GM19372 (cell line): ENCODE results near the gene GFAP.

Source experiments
- ATAC-seq: cut with Tn5 transposase; IDR thresholded peaks from one replicate; pipeline ENCODE4 v1.9.1; 2021; ENCODE audit warnings: mild to moderate bottlenecking, low read depth, moderate library complexity; ENCODE audit not compliant: unreplicated experiment

GFAP gene

DNA sequence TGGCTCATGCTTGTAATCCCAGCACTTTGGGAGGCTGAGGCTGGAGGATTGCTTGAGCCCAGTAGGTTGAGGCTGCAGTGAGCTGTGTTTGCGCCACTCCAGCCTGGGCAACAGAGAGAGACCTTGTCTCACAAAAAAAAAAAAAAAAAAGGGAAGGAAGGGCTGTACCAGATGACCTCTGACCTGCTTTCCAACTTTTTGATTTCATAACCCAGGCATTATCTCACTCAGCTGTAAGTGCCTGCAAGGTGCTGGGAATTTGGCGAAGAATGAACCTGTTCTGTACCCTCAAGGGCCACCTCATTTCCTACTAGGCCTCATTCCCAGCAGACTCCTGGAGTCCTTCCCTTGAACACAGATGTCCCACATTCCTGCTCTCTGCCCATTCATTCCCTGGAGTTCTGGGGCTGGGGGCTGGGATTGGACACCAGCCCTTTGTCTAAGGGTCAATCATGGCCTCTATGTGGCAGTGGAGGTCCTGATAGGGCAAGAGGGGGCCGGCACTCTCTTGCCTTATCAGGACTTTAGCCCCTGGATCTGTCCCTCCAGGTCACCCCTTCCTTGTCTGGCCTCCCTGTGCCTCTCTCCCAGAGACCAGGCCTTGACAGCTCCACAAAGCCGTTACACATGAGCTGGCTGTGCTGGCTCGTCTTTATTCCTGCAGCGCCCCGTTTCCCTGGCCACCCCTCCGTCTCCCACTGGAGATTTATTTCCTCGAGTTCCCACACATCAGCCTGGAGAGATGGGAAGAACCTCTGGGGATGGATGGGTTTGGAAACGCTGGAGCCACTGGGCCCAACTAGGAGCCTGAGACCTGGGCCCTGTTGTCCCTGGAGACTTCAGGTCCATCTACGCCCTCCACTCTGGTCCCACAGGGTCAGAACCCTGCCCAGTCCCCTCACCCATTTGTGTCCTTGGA is 821 bp upstream of the GFAP start:
- ATAC-seq, result no peak

DNA sequence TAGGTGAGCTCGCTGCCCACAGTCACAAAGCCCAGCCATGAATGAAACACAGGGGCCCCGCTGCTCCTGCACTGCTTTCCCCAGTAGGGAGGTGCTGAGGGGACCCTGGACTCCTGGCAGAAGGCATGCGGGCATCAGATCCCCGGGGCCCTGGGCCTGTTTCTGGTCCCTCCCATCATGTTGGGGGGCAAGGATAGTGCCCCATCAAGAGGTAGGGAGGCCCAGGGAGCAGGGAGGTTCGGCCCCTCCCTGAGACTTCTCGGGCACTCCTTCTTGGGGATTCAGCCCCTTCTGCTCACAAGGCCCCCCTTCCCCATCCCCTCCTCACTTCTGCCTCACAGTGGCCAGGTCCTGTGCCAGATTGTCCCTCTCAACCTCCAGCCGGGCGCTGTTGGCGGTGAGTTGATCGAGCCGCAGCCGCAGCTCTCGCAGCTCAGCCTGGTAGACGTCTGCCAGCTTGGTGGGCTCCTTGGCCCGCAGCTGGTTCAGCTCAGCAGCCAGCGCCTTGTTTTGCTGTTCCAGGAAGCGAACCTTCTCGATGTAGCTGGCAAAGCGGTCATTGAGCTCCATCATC is 515 bp downstream of the GFAP start:
- ATAC-seq, result no peak

DNA sequence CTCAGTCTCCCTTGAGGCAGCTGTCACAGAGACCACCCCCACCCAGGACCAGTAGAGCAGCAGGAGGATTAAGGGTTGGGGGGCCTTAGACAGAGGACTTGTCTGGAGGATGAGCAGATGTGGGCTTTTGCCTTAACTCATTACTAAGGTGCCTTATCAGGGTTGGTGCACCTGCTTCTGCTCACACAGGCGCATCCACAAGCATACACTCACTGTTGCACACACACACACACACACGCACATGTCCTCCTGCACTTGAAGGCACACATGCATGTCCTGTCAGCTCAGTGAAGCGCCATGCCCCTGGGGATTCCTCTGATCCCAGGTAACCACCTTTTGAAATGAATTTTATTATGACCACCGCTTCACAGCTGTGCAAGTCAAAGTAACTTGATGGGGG is 1.2 kb downstream of the GFAP start:
- ATAC-seq, result no peak

DNA sequence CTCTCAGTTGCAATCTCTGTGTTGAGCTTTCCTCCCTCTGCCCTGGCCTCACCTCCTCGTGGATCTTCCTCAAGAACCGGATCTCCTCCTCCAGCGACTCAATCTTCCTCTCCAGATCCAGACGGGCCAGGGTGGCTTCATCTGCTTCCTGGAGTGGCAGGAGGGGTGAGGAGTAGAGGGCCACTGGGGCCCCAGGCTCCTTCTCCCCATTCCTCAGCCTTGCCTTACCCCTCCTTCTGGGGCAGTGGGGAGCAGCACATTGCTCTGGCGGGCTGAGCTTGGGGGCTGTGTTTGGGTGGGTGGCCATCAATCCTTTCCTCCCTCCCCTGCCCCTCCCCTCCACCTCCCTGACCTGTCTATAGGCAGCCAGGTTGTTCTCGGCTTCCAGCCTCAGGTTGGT is 1.6 kb downstream of the GFAP start:
- ATAC-seq, result no peak

DNA sequence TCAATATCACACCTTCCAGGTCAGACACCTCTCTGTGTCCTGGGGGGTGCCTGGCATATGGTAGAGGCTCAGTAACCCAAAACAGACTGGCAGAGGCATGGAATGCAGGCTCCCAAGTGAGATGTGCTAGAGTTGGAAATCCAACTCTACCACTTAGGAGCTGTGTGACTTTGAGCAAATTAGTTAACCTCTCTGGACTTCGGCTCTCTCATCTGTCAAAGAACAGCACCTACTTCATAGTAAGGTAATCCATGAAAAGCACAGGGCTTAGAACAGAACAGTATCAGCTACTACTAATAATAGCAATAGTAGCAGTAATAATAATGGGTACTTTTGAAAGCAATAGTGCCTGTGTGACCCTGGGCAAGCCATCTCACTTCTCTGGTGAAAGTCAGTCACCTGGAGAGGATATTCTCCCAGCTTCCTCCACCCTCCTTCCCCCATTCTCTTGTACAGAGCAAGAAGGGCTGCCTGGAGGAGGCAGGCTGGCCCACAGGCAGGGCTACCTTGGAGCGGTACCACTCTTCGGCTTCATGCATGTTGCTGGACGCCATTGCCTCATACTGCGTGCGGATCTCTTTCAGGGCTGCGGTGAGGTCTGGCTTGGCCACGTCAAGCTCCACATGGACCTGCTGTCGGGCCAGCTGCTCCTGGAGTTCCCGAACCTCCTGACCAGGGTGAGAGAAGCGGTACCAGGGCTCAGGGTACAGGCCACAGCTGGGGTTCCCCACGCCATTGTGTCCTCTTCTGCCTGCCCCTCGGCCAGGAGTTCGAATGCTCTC is 2.3 kb downstream of the GFAP start:
- no peak for ATAC-seq

DNA sequence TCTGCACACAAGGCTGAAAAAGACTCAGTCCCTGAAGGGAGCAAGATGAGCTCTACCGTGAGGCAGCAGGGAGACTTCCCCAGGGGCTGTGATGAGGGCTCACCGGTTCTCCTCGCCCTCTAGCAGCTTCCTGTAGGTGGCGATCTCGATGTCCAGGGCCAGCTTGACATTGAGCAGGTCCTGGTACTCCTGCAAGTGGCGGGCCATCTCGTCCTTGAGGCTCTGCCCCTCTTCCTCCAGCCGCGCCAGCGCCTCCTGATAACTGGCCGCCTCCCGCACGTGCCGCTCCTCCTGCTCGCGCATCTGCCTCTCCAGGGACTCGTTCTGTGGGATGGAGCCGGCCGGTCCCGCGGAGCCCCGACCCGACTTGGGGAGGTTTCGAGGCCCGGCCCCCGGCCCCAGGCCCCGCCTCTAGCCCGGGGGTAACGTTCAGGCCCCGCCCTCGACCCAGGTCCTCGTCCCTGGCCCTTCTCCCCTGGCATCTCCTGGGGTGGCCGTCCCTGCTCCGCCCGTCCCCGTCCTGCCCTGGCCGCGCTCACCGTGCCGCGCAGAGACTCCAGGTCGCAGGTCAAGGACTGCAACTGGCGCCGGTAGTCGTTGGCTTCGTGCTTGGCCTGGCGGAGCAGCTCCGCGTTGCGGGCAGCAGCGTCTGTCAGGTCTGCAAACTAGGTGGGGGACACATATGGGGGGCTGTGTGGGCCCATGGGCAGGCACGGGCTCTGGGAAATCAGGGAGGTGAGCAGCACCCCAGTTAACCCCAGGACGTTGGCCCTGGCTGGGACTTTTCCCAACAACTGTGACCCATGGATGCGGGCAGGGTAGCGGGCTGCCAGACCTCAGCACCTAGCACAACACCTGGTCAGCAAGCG is 3.9 kb downstream of the GFAP start:
- no peak for ATAC-seq

DNA sequence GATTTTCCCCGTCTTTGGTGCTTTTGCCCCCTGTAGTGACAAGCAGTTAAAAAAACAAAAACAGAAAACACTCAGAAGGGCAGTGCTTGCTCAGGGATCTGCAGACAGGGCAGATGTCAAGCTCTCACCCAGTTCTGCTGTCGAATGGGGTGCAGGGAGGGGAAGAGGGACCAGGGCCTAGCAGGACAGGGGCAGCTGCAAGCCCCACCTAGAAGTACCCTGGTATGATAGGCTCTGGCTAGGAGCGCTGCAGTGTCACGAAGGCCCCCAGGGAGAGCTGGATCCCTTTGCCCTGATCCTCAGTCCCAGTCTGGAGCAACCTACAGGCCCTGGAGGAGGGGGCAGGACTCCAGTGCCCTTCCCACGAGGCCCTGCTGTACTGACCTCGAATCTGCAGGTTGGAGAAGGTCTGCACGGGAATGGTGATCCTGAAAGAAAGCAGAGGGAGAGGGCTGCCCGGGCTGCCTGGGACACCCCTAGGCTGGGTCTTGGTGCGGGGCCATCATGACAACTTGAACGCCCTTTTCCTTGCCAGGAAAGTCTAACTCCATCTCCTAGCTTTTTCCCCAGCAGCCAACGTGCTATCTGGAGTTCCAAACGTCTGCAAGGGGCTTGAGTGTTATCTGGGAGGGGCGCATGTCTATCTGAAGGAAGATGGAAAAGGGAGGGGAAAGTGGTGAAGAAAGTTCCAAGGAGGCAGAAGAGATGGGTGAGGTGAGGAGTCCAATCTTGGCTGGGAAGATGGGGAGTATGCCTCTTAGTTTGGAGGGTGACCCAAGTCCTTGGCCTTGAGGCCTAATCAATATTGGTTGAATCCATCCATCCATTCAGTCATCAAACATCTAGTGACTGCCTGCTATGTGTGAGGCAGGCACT is 4.8 kb downstream of the GFAP start:
- ATAC-seq, result no peak

DNA sequence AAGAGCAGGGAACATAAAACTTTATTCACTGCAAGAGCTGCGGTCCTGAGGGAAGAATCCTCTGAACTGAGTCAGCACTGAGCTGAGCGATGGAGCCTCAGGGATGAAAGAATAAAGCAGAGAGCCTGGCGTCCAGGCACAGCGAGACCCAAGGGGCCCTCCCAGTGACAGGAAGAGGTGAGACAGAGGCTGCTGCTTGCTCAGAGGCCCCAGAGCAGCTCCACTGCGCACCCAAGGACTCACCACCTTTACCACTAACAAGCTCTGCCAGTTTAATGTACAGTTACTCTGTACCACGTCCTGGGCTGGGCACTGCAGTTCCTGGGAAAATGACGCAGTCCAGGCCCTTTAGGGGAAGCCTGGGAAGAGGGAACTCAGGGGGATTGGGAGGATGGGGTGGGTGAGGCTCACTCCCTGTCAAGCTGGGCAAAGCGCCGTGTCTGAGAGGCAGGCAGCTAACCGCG is 5.6 kb downstream of the GFAP start:
- ATAC-seq, result no peak

DNA sequence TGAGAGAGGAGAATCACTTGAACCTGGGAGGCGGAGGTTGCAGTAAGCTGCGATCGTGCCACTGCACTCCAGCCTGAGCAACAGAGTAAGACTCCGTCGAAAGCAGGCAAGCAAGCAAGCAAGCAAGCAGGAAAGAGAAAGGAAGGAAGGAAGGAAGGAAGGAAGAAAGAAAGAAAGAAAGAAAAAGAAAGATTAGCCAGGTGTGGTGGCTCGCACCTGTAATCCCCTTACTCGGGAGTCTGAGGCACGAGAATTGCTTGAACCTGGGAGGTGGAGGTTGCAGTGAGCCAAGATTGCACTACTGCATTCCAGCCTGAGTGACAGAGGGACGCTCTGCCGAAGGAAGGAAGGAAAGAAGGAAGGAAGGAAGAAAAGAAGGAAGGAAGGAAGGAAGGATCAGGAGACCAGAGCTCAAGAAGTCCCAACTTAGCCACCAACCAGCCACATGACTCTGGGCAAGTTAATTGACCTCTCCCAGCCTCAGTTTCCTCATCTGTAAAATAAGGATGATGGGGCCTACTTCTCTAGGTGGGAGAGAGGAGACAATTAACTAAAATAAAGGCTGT is 6.5 kb downstream of the GFAP start:
- no peak for ATAC-seq

DNA sequence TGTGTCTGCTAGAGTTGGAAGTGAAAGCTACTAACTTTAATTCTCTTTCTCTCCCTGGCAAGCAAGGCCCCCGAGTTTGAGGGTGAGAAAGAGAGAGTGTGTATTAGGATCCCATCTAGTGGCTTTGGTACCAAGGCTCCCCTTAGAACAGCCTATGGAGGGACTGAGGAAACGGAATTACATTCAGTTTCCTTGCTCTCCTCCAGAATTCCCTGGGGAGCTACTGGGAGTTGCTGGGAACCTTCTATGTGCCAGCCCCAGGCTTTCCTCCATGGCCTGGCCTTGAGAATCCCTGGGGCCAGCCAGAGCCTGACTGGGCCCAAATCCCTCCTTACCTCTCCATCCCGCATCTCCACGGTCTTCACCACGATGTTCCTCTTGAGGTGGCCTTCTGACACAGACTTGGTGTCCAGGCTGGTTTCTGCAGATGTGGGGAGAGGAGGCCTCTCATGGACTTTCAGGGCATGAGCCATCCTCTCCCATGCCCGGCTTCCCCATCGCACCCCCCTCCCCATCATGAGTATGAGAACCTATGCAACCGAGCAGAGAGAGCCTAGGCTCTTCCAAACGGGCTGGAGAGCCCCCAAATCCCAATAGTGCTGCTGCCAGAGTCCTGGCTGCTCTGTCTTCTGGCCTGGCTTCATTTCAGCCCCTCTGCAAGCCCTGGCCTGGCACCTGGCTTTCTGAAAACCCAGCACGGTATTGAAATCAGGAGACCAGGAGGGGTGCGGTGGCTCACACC is 7.4 kb downstream of the GFAP start:
- ATAC-seq, result no peak

DNA sequence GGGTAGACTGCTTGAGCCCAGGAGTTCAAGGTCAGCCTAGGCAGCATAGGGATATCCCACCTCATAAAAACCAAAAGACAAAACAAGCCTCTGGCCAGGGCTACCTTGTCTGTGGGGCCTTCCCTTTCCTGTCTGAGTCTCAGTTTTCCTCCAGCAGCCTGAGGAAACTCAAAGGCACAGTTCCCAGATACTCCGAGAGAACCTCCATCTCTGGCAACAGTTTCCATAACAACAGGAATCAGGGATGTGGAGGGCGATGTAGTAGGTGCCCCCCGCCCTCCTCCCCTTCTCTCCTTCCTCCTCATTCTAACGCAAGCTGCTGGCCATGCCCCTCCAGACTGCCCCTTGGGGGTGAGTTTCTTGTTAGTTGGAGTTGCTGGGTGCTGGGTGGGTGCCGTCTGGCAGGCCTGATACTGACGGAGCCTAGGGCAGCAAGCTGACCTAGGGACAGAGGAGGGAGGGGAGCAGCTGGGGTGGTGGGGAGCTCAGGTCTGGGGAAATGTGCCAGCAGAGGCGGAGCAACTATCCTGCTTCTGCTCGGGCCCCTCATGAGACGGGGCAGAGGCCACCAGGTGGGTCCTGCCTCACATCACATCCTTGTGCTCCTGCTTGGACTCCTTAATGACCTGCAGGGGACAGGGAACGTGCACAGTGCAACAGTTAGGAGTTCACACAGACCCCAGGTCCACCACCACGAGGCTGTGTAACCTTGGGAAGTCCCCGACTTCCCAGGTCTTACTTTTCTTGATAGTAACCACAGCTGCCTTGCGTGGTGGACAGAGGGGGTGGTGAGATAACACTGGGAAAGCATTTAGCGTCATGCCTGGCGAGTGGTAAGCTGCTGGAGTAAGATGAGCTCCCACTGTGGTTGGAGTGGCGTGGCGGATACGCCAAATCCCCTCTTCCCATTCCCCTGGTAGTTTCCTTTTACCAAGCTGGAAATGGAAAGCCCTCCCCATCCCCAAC is 8.3 kb downstream of the GFAP start:
- no peak for ATAC-seq

DNA sequence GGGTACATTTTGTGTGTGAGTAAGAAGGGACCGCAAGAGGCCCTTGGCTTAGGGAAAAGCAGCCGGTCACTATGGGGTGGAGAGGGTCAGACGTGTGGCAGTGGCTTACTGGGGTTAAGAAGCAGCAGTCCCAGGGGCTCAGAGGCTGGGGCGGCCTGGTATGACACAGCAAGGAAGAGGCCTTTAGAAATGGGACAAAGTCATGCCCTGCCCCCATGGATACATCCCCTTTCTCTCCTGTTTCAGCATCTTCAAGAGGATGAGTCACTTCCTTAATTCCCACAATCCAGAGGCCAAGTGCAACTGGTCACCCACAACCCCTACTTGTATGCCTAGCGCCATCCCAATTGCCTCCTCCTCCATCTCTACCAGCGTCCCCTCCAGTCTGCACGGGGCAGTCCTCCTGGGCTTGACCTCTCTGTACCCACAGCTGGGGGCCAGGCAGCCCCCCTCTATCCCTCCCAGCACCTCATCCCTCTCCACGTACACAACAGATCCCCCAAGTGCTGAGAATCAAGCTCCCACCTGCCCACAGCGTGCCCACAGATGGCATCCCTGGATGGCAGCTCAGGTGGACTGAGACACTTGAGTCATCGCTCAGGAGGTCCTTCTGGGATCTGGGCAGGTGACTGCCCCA is 9.2 kb downstream of the GFAP start:
- no peak for ATAC-seq

DNA sequence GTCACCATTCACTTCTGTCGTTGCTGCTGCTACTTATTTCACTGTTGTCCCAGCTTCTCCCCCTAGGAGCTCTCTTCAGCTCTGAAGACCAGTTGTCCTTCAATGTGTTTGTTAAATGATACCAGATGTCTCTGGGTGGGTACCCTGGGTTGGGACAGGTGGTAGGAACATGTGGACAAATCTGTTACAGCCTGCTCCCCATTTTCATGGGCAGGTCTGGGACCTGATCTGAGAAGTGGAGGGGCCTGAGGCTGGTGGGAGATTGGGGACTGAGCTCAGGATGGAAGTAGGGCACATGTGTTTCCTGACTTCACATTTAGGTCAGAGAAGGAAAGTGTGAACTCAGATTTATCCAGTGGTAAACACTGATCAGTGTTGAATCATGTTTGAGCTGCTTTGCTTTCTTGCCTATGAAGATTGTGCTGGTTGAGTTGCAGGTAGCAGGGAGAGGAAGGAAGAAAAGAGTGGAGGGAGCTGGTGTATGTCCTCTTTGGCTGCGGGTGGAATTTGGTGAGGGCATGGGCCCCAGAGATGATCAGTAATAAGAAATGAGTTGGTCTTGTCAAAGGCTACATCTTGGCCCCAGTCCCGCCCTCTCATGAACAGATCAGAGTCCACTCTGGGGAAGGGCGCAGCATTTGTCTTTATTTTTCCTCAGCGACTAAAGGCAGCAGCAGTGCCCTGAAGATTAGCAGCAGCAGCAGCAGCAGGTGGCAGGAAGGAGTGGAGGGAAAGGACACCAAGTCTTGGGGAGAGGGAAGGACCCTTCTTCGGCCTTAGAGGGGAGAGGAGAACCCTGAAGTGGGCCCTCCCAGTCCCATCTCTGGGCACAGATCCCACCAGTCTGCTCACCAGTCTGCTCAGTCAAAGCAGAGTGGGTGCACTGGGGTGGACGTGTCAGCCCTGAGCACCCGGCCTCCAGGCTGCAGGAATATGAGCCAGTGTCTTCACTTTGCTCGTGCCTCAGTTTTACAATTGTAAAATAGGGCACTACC is 10.0 kb downstream of the GFAP start:
- ATAC-seq, result no peak

DNA sequence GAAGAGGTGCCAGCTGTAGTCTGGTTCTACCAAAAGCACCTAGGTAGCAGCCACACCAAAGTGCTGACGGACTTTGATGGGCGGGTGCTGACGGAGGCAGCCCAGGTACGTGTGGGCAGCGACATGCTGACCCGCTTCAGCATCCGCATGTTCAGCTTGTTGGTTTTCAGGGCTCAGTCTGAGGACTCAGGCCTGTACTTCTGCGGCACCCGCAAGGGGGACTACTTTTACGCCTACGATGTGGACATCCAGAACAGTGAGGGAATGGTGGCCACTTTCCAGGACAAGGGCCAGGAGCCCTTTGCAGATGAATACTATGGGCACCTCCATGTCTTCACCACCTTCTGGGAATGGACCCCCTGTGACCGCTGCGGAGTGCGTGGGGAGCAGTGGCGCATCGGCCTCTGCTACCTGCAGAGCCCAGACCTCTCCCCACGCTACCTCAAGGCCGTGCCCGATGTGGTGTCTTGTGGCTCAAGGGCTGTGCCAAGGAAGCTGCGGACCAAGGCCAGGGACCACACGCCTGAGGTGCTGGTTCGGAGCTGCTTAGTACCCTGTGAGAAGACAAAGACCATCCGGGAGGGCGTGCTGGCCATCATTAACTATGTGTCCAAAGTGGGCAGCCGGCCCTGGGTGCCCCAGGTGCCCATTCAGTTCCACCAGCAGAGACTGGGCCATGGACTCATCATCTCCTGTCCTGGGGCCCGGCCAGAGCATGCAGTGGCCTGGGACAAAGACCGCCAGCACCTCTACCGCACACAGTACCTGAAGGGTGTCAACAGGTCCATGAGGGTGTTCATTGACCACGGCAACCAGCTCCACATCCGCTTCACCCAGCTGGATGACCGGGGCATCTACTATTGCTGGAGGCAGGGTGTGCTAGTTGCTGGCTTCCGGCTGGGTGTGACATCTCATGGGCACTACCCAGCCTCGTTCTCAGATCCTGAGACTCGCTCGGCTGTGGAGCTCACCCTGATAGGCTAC is 11.0 kb downstream of the GFAP start:
- ATAC-seq, result no peak
